ENCODE measurements around the gene NR2C2.

- TF ChIP-seq CTCF (IDR thresholded peaks at IDR 0.05; ENCODE audit: borderline replicate concordance, extremely low read depth, low read length, poor library complexity, severe bottlenecking): no peak
- TF ChIP-seq EZH2 (IDR thresholded peaks at IDR 0.05; ENCODE audit: borderline replicate concordance, low read depth, low read length, severe bottlenecking): no peak
Observed at GRCh38 chr3:14948609-14949038, 1.2 kb downstream of the NR2C2 start.
